ENCODE results near the gene HDLBP. TPM values are rescaled to one million over a fixed set of nuclear protein-coding genes. Genes with fewer than 3 reads are reported as not detected.
"Not testable (repeated sequence)": the region's sequence is repeated elsewhere in the genome, so short reads cannot be mapped to it uniquely, and the experiment has no call there.

The HDLBP gene
- total RNA-seq, 1 donor from 2014 or later, result 159 TPM

GRCh38 chr2:241308267-241308666, 7.2 kb downstream of the HDLBP start:
- no peak for FAIRE-seq
- no peak for DNase-seq (ENCODE audit: low spot score in 2 of 2)

DNA sequence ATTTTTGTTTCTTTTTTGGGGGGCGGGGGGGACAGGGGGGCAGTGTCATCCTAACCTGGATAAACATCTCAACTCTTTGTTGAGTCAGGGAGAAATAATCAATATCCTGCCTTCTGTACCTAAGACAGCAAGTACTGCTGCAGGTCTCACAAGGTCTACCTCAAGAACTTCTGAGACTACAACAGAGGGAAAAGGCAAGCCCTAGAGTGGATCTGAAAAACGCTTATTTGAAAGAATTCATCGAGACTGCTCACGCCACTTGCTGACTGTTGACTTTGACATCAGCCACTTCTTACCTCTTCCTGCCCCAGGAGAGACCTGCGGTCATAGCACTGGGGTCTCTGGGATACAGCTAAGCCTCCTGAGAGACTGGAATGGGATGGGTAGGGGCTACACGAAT, 8.4 kb downstream of the HDLBP start:
- FAIRE-seq (no peak), DNase-seq (ENCODE audit: low spot score in 2 of 2) (no peak)

DNA sequence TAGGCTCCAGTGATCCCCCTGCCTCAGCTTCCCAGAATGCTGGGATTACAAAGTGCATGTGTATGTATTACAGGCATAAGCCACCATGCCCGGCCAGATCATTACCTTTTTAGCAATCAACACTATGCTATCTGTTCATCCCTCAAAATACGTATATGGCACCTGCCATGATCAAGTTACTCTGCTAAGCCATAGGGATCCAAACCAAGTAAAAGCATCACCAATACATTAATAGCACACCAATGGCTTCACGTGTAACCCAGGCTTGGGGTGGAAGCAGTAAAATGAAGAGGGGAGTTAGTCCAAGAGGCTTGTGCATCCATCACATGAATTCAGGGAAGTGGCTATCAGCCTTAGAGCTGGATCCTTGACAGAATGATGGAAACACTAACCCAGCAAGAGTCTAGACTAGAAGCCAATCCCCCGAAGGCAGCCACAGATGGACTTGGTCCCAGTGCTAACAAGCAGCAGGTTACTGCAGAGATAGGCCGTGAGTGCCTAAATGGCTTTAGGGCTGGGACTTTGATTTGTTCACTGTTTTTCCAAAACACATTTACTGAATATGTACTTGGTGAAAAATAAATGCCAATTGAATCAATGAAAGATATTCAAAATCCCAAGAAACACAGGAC, 11.3 kb downstream of the HDLBP start:
- no peak for FAIRE-seq
- DNase-seq (ENCODE audit: low spot score in 2 of 2), result no peak

DNA sequence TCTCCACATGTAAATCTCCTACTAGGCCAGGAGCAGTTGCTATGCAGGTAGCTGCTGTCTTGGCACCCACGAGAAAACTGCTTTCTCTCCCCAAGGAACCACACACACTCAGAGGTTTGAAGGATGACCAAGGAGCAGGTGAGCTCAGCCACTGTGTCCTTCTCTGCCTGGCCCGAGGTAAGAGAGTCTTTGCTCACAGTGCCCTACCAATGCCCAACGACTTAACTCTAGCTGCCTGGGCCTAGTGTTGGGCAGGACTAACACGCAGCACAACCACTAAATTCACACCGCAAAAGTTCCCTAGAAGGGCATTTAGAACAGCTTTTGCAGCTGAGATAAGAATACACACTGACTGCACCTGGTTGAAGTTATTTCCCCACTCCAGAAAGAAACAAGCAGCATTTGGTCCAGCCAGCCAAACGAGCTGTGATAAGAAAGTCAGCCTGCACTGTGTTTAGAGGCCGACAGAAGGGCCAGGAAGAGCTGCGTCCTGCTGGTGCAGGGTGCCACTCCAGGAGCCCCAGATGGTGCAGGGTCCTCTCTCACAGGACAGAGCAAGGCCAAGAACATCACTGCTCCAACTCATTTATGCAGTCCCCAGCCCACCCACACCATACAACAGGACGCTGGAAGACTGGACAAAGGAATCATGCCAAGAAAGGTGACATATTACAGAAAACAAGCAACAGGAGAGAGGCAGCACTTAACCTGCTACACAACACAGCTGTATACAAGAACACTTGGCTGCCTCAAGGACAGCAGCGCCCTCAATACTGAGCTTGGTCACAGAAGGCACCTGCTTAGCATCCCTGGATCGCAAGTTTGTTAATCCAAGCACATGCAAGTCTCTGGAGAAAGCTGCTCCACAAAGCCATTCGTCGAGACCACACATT, 12.5 kb downstream of the HDLBP start:
- FAIRE-seq (no peak), DNase-seq (ENCODE audit: low spot score in 2 of 2) (no peak)

DNA sequence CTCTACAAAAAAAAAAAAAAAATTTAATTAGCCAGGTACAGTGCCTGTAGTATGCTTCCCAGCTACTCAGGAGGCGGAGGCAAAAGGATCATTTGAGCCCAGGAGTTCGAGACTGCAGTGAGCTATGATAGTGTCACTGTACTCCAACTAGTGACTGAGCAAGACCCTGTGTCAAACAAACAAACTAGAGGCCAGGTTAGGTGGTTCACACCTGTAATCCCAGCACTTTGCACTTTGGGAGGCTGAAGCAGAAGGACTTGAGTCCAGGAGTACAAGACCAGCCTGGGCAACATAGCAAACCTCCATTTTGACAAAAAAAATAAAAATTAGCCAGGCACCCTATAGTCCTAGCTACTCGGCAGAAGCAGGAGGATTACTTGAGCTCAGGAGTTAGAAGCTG, 13.4 kb downstream of the HDLBP start:
- FAIRE-seq (no peak), DNase-seq (ENCODE audit: low spot score in 2 of 2) (no peak)

DNA sequence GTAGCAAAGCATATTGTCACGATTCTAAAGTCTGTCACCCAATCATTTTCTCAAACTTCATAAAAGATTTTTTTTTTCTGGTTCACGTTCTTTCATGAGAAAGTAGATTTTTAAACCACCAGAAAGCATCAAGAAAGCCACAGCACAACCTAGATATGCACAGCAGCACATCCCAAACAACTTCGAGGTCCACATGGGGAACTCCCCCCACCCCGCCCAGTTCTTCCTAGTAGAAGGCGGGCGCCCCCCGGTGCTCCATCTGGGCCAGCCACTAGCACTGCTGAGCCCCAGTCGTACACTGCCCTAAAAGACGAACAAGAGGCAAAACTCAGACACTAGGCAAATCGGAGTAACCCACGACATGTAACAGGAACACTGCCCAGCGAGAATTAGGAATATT, 15.5 kb downstream of the HDLBP start:
- DNase-seq (ENCODE audit: low spot score in 2 of 2) (no peak), FAIRE-seq (no peak)

GRCh38 chr2:241298673-241299072, 16.8 kb downstream of the HDLBP start:
- DNase-seq (ENCODE audit: low spot score in 2 of 2) (no peak), FAIRE-seq (no peak)

DNA sequence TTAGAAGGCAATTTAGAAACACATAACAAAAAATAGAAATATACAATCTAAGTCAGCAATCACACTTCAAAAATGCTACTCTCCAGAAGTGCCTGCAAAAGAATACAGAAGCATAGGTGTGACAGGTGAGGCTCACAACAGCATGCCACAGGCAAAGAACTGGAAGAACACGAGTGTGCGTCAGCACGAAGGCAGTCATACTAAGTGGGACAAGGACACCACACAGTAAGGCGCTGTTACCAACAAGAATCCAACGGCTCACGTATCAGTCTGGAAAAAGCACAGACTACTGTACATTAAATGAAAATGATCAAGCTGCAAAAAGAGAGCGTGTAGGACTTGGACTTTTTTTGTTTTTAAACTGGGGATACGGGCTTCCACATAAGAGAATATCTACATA, 18.7 kb downstream of the HDLBP start:
- no peak for FAIRE-seq
- no peak for DNase-seq (ENCODE audit: low spot score in 2 of 2)

- no peak for DNase-seq (ENCODE audit: low spot score in 2 of 2)
- FAIRE-seq, result no peak
Measured at GRCh38 chr2:241295326-241296095, 20.0 kb downstream of the HDLBP start.

GRCh38 chr2:241293378-241293797, 22.1 kb downstream of the HDLBP start:
- FAIRE-seq; DNase-seq (ENCODE audit: low spot score in 2 of 2): not testable (repeated sequence)

- FAIRE-seq, result no peak
Measured at GRCh38 chr2:241291977-241292376, 23.5 kb downstream of the HDLBP start.

GRCh38 chr2:241291153-241291552, 24.3 kb downstream of the HDLBP start:
- no peak for DNase-seq (ENCODE audit: low spot score in 2 of 2)

More at GRCh38 chr2:241291977-241292376, 23.5 kb downstream of the HDLBP start:
- DNase-seq (ENCODE audit: low spot score in 2 of 2), result no peak

DNA sequence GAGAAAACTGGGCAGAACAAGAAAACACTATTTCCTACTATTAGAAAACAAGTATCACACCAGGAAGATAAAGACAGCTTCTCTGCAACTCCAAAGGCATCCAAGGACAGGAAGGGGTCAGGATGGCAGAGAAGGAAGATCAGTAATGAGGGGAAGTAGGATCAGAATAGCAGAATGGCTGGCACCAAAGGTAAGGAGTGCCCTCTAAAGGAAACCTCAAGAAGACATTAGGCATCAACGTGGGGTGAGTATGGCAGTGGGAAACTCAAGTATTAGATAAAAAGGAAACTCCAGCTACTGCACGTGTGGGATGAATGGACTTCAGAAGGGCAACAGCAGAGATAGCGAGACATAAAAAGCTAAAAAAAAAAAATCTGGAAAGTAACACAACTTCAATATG, 25.9 kb downstream of the HDLBP start:
- DNase-seq (ENCODE audit: low spot score in 2 of 2) (no peak), FAIRE-seq (no peak)

More at GRCh38 chr2:241291153-241291552, 24.3 kb downstream of the HDLBP start:
- no peak for FAIRE-seq

- no peak for FAIRE-seq
- no peak for DNase-seq (ENCODE audit: low spot score in 2 of 2)
Measured at GRCh38 chr2:241289053-241289452, 26.4 kb downstream of the HDLBP start.

DNA sequence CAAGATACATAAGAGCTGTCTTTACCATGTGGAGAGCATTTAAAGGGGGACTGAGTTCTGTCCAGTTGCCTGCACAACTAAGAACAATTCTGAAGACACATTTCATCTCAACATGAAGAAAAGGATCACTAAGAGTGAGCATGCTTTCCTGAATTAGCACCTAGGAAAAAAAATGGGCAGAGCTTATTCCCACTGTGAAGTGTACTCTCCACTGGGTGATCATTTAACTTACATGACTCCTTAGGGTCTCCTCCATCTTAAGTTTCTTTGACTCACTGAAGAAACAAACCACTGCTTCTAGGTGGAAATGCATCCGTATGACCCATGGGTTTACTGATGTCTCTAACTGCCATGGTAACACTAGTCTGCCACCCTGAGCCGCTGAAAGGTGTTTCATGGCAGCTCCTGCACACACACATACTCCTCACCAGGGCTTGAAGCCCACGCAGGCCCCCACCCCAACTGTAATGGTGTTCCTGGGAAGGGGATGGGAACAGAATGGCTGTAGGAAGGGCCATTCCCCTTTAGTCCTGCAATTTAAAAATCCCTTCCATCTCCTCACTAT, 27.1 kb downstream of the HDLBP start:
- DNase-seq (ENCODE audit: low spot score in 2 of 2) (no peak), FAIRE-seq (no peak)

GRCh38 chr2:241286348-241287090, 29.0 kb downstream of the HDLBP start:
- DNase-seq (ENCODE audit: low spot score in 2 of 2) (no peak), FAIRE-seq (no peak)

DNA sequence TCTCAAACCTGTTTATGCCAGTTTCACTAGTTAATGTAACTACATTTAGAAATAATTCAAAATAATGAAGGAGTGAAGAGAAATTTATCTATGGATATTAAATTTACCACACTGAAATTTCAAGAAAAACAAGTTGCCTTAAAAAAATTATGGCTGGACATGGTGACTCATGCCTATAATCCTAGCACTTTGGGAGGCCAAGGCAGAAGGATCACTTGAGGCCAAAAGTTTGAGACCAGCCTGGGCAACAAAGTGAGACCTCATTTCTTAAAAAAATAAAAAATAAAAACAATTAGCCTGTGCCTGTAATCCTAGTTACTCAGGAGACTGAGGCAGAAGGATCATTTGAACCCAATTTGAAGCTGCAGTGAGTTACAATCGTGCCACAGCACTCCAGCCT, 29.9 kb downstream of the HDLBP start:
- DNase-seq (ENCODE audit: low spot score in 2 of 2) (no peak), FAIRE-seq (no peak)

DNA sequence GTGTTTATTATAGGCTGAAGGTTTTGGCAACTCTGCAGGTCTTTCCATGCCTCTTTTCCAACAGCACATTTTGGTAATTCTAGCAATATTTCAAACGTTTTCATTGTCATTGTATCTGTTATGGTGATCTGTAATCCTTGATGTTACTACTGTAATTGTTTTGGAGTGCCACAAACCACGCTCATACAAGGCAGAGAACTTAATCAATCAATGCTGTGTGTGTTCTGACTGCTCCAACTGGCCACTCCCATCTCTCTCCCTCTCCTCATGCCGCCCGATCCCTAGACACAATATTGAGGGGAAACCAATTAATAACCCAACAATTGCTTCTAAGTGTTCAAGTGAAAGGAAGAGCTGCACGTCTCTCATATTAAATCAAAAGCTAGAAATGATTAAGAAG, 32.9 kb downstream of the HDLBP start:
- FAIRE-seq (no peak), DNase-seq (ENCODE audit: low spot score in 2 of 2) (no peak)

GRCh38 chr2:241280291-241280690, 35.2 kb downstream of the HDLBP start:
- no peak for FAIRE-seq

DNA sequence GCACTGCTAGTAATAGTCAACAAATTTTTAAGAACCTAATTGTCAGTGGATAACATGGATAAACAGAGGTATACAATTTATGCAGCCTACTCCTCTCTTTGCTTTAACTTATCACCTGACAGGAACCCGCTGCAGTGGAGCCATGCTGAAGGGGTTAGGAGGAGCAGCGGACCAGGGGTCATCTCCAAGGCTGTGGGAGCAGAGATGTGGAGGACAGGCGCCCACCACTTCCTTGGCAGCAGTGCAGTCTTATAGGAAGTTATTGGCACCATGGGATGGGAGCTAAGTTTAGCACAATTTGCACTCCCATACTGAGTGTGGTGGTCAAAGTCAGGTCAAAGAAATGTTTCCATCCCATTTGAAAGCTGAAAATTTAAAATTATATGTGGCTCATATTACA, 35.6 kb downstream of the HDLBP start:
- no peak for FAIRE-seq
- no peak for DNase-seq (ENCODE audit: low spot score in 2 of 2)

More at GRCh38 chr2:241280291-241280690, 35.2 kb downstream of the HDLBP start:
- DNase-seq (ENCODE audit: low spot score in 2 of 2), result no peak
